GM19395 (cell line): ENCODE measurements around the gene DNAJC4.

Experiments
- ATAC-seq: cut with Tn5 transposase; IDR thresholded peaks from one replicate; pipeline ENCODE4 v1.9.1; 2021; ENCODE audit warnings: mild to moderate bottlenecking, moderate library complexity; ENCODE audit not compliant: unreplicated experiment

The DNAJC4 gene

GRCh38 chr11:64269540-64270220 lies 39.3 kb downstream of the DNAJC4 start:
- ATAC-seq = peak; percentile 72

DNA sequence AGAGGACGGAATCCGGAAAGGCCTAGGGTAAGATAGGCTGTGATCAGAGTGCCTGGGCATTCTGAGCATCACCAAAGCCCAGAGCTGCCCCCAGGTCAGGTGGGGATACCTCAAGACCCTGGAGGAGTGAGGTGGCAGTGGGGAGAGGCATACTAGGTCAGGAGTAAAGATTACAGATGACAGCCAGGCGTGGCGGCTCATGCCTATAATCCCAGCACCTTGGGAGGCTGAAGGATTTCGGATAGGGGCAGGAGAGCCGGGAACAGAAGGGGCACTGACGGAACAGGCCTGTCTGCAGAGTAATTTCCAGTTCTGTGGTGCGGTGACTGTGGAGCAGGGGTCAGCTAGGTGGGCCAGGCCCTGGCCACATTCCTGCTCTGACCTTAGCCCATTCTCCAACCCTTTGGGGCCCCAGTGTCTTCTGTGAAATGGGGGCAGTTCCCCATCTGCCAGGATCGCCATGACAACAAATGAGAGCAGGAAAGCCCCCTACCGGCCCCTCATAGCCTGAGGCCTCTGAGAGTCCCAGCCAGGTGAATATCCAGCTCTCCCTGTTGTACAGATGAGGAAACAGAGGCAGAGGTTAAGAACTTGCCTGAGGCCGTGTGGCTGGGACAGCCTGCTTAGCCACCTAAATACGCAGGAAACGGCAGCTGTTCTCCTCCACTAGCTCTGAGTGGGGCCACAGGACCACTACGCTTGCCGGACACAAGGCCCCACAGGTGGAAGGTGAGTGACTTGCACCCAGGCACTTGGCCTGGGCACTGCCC lies 44.9 kb downstream of the DNAJC4 start:
- no peak for ATAC-seq

GRCh38 chr11:64275841-64276240 lies 45.5 kb downstream of the DNAJC4 start:
- no peak for ATAC-seq

GRCh38 chr11:64276653-64277431 lies 46.5 kb downstream of the DNAJC4 start:
- no peak for ATAC-seq

DNA sequence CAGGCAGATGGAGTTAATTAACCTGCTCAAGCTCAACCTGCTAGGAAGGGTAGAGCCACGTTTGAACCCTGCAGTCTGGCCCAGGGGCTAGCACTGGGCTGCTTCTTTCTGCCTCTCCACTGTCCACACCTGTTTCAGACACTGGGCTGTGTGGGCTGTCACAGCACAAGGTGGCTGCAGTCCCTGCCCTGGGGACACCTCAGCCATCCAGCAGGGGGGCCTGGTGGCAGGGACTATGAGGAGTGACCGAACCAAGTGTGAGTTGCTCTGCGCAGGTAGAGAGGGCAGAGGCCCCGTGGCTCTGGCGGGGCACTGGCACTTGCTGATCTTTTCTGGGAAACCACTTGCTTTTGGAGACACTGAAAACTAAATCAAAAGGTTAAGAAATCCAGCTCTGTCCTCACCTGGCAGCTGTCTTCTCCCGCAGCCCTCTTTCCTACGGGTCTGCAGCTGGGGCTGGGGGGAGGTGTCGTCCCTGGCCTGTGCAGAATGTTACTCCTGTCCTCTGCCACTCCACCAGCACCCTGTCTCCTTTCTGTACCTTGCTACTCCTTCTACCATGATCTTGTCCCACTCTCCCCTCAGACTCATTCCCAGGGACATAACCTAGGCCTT lies 48.3 kb downstream of the DNAJC4 start:
- no peak for ATAC-seq

DNA sequence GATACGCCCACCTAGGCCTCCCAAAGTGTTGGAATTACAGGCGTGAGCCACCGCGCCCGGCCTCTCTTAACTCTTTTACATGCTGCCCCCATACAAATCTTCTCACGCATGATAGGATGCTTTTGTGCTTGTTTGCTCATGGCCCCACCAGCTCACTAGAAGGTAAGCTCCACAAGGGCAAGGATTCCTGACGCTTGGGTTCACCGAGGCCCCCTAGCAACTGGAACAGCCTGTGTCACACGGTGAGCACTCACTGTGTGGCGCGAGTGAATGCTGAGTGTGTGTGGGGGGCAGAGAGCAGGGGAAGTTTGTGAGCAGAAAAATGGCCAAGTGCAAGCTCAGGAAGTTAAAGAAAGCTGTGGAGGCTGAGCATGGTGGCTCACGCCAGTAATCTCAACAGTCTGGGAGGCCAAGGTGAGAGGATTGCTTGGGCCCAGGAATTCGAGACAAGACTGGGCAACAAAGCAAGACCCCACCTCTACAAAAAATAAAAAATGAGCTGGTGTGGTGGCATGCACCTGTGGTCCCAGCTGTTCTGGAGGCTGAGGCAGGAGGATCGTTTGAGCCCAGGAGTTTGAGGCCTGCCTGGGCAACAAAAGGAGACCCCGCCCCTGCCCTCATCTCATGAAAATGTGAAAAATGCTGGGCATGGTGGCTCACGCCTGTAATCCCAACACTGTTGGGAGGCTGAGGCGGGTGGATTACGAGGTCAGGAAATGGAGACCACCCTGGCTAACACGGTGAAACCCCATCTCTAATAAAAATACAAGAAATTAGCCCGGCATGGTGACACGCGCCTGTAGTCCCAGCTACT lies 51.8 kb downstream of the DNAJC4 start:
- no peak for ATAC-seq

- no peak for ATAC-seq
These were observed 52.7 kb downstream of the DNAJC4 start for GRCh38 chr11:64283092-64283491.
